HEK293T (cell line): Measurements from ENCODE around the gene HEATR5A.

ENCODE experiments used
- ARNT ChIP-seq: fragments of 450-650 bp; IDR thresholded peaks from 2 replicates; pipeline ENCODE4 v1.6.1; 2017; ENCODE audit warnings: mild to moderate bottlenecking
- BHLHE40 ChIP-seq: fragments of 450-650 bp; IDR thresholded peaks from 2 replicates; pipeline ENCODE4 v1.6.1; 2016; ENCODE audit warnings: mild to moderate bottlenecking, moderate library complexity, borderline replicate concordance
- CTBP1 ChIP-seq: fragments of 450-650 bp; IDR thresholded peaks from 2 replicates; pipeline ENCODE4 v1.6.1; 2016; ENCODE audit warnings: borderline replicate concordance
- ELF4 ChIP-seq: fragments of 450-650 bp; IDR thresholded peaks from 2 replicates; pipeline ENCODE4 v1.6.1; 2017; ENCODE audit warnings: antibody characterized with exemption
- FOXA1 ChIP-seq: fragments of 450-650 bp; IDR thresholded peaks from 2 replicates; pipeline ENCODE4 v1.6.1; 2016; ENCODE audit warnings: mild to moderate bottlenecking
- FOXK2 ChIP-seq: fragments of 450-650 bp; IDR thresholded peaks from 2 replicates; pipeline ENCODE4 v1.6.1; 2016; ENCODE audit warnings: mild to moderate bottlenecking
- FOXM1 ChIP-seq: fragments of 450-650 bp; IDR thresholded peaks from 2 replicates; pipeline ENCODE4 v1.6.1; 2017; ENCODE audit warnings: mild to moderate bottlenecking, borderline replicate concordance
- HDGF ChIP-seq: fragments of 450-650 bp; IDR thresholded peaks from 2 replicates; pipeline ENCODE4 v1.6.1; 2017; ENCODE audit warnings: antibody characterized with exemption, borderline replicate concordance
- NFRKB ChIP-seq: fragments of 450-650 bp; IDR thresholded peaks from 2 replicates; pipeline ENCODE4 v1.6.1; 2016; ENCODE audit warnings: mild to moderate bottlenecking, moderate library complexity
- SP1 ChIP-seq: fragments of 450-650 bp; IDR thresholded peaks from 2 replicates; pipeline ENCODE4 v1.6.1; 2017
- ZNF384 ChIP-seq: fragments of 450-650 bp; IDR thresholded peaks from 2 replicates; pipeline ENCODE4 v1.6.1; 2016
- TF ChIP-seq, protein P1 (sequence below): fragments of 450-650 bp; IDR thresholded peaks from 2 replicates; pipeline ENCODE4 v1.6.1; 2016

DNA sequence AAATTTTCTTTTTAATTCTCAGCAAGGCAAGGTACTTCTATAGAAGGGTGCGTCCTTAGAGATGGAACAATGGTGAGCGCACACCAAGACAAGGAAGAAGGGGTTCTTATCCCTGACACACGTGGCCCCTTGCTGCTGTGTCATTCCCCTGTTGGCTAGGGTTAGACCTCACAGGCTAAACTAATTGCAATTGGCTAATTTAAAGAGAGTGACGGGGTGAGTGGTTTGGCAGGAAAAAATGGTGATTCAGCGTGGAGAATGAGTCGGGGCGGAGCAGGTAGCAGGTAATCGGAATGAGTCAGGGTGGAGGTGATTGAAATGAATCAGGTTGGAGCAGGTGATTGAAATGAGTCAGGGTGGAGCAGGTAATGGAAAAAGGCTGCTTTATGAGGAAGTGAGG is 176.5 kb downstream of the HEATR5A start:
- no peak for TF ChIP-seq ARNT
- TF ChIP-seq BHLHE40: no peak
- no peak for TF ChIP-seq CTBP1
- TF ChIP-seq HDGF: no peak
- TF ChIP-seq FOXK2: no peak
- no peak for TF ChIP-seq SP1
- no peak for TF ChIP-seq ZNF384
- TF ChIP-seq ELF4: no peak
- TF ChIP-seq, protein P1, sequence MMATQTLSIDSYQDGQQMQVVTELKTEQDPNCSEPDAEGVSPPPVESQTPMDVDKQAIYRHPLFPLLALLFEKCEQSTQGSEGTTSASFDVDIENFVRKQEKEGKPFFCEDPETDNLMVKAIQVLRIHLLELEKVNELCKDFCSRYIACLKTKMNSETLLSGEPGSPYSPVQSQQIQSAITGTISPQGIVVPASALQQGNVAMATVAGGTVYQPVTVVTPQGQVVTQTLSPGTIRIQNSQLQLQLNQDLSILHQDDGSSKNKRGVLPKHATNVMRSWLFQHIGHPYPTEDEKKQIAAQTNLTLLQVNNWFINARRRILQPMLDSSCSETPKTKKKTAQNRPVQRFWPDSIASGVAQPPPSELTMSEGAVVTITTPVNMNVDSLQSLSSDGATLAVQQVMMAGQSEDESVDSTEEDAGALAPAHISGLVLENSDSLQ: no peak
- TF ChIP-seq NFRKB: no peak
- TF ChIP-seq FOXM1: no peak
- TF ChIP-seq FOXA1: no peak
